HG03159 (cell line): Measurements from ENCODE around the gene SLITRK1.

Source experiments
- ATAC-seq: cut with Tn5 transposase; IDR thresholded peaks from one replicate; pipeline ENCODE4 v1.9.1; 2021; ENCODE audit warnings: mild to moderate bottlenecking, moderate library complexity; ENCODE audit not compliant: unreplicated experiment

Gene SLITRK1

DNA sequence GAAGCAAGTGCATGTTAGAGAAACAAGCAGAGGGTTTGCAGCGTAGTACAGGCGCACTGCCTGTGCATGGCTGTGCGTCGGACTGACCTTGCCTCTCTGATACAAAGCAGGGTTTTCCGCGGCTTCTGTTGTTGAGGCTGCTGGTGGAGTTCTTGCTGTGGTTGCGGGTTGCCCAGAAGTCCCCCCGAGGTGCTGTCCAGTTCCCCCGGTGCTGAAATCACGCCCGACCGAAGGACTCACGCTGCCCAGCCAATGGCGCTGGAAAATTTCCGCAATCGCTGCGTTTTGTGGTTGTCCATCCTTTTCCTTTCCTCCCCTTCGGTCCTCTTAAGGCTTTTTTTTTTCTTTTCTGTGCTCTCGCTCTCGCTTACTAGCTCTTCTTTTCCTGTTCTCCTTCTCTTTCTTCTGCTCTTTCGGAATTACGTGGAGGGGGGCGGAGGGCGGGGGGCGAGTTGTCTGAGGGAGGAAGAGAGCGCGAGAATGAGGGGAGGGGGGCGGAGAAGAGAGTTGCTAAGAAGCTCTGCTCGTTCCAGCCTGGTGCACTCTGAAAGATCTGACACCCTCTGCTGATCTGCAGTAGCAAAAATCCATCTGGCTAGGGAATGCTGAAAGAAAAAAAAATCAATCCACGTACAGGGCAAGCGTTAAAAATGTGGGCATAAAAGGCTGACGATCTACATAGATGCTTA lies at the start of gene SLITRK1:
SLITRK1 (minus strand) TSS at position 558 of the 689 bp plus-strand sequence. CDS start 967 bp downstream, outside the sequence.
- ATAC-seq, result no peak

GRCh38 chr13:83929157-83929556 lies 46.9 kb upstream of the SLITRK1 start:
- no peak for ATAC-seq

- no peak for ATAC-seq
These were observed 37.5 kb upstream of the SLITRK1 start for GRCh38 chr13:83919775-83920174.

- ATAC-seq, result no peak
These were observed 32.1 kb upstream of the SLITRK1 start for GRCh38 chr13:83914368-83914767.

GRCh38 chr13:83907196-83907989 lies 25.1 kb upstream of the SLITRK1 start:
- ATAC-seq, result no peak

GRCh38 chr13:83906240-83906820 lies 24.1 kb upstream of the SLITRK1 start:
- ATAC-seq, result no peak

GRCh38 chr13:83905641-83906040 lies 23.4 kb upstream of the SLITRK1 start:
- ATAC-seq, result no peak

DNA sequence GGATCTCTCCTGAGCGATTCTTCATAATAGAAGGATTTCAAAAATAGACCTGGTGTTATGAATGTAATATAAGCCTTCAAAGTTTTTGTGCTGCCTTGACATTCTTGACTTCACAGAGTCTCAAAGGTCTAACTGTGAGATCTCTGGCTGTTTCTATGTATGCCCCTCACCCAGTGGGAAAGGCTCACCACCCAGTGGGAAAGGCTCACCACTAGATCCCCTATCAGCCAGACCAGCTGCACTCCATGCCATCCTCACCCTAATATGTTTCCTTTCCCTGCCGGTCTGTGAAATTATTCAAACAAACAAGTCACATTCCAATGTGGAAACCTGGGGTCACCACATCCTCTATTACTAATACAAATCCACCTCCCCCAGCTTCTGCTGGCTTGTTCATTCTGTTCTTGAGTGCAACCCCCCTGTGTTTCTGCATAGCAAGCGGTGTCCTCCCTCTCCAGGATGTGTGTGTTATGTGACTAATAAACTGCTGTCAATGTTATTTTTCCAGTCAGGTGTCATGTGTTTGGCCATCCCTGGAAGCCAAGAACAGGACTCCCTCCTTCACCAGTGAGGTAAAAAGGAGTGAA lies 13.8 kb upstream of the SLITRK1 start:
- ATAC-seq, result no peak

DNA sequence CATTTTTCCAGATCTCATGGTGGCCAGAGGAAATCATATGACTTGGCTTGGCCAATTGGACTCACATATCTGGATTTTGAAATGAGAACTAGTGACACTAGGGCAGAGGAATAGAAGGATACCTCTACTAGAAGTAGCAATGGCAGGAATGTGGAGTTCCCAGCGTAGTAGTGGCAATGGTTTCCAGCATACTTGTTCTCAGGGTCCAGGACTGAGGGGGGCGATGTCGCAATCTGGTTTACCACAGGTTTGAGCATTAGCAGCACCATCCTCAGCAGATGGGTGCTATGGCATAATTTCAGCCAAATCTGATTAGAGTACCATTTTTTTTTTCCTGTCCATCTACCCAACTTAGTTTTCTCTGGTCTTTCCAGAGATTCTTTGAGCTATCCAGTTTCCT lies 8.1 kb upstream of the SLITRK1 start:
- ATAC-seq, result no peak

GRCh38 chr13:83884141-83884540 lies 1.9 kb upstream of the SLITRK1 start:
- ATAC-seq, result no peak

DNA sequence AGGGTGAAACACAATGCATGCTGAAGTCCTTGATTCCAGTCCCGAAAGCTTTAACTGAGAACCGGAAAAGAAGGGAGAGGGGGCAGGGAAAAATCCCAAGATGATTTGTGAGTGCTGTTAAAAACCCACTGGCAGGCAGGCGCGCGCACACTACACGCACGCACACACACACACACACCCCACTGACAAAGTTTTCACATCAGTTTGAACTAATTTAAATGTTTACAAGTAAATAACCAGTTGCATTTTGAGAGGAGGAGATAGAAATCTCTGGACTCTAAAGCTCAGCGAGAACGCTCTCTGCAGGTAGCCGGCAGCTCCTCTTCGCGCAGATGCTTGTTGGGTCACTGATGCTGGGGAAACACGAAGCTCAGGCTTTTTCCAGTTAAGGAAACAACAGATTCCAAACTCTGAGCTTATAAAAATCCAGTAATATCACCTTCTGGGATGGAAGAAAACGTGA lies 818 bp upstream of the SLITRK1 start:
- no peak for ATAC-seq

DNA sequence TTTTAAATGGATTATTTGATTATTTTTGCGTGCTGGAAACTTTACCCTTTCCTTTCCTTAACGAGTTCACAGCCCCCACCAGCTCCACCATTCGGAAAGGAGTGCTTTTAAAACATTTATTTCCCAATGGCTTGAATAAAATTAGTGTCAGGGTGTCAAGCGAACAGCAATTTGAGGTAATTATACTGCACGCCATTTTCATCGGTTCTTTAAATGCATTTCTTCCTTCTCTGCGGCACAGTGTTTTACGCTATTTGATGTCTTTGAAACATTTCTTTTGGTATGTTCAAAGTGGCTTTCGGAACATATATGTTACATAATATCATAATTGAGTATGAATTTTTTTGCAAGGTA lies 309 bp upstream of the SLITRK1 start:
- no peak for ATAC-seq

DNA sequence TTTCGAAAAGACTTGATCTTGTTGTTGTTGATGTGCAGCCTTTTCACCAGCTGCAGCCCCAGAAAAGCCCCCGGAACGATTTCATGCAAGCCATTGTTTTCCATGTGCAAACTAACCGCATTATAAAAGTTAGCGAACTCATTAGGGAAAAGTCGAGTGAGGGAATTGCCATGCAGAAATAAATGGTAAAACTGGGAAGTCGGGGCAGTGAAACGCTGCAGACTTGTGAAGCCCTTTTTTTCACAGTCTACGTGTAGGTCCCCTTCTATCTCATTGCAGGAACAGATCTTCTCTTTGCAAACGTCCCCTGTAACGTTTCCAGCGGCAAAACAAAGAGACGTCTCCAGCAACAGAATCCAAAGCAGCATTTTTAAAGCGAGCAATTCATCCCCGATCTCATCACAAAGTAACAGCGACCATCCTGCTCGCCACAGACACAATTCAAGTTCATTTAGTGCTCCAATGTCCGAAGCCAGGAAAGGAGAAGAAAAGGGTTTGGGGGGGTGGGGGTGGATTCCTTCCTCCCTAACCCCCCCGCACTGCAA lies 1.1 kb downstream of the SLITRK1 start:
- no peak for ATAC-seq

DNA sequence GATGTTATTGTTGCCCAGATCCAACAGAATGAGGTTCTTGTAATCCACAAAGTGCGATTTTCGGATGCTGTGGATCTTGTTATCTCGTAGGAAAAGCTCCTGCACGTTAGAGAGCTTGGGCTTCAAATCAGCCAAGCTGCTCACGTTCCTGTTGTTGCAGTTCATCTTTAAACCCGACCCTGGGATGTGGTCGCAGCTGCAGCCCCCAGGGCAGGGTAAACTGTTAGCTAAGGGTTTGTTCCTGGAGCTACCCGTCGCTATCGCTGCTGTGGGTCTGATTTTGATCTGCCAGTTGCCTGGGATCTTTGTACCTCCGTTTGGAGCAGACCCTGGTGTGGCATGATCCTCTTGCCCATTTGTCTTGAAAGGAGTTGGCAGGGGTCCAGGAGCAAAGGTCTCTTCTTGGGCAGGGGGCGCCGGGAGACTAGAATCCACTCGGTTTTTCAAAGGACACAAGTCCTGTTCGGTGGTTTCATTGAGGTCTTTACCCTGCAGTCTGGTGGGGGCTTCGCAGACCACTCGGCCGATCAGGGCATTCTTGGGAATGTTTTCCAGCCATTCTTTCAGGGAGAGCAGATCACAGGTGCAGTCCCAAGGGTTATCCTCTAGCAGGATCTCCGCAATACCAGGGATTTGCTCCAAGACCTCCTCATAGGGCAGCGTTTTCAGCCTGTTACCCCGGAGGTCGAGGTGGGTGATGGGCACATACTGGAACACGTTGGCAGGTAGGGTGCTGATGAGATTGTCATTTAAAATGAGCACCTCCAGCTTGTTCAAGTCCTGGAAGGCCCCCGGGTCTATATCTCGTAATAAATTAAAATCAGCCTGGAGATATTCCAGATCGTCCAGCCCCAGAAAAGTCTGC lies 1.8 kb downstream of the SLITRK1 start:
- no peak for ATAC-seq

- no peak for ATAC-seq
These were observed 2.7 kb downstream of the SLITRK1 start for GRCh38 chr13:83879431-83880171.

GRCh38 chr13:83878691-83879430 lies 3.4 kb downstream of the SLITRK1 start:
- ATAC-seq, result no peak

DNA sequence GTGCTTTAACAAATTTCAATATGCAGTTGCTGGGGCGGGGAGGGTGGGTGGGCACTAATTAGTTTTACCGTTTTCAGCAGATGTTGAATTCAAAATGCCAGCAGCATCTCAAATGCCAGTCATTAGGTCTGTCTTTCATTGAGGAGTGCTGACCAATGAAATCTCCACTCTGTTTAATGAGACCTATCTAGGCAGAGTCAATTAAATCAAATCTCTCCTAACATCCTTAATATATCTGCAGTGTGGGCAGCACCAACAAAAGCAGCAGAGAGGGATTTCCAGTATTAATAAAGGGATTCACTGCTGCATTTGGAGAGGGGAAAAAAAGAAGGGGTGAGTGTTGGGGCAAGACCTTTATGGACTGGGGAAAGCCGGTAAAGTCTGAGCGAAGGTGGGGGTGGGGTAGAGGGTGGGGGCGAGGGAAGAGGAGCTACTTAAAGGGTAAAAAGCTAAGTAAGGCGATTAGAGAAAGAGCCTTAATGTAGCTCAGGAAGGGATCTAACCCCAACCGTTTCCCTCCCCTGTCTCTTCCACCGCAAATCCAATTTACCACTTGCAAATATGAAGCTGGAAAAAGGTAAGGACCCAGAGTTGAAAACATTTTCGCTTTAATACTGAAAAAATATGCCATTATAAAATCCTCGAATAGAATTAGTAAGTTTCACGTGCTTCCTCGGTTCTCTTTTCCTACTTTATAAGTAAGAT lies 4.5 kb downstream of the SLITRK1 start:
- ATAC-seq, result no peak

GRCh38 chr13:83876546-83876945 lies 5.7 kb downstream of the SLITRK1 start:
- no peak for ATAC-seq
